Liver (tissue), 9 donors: ENCODE results near the gene TANC1. TPM values are rescaled to one million over a fixed set of nuclear protein-coding genes. Genes with fewer than 3 reads are reported as not detected.

Source experiments
- DNase-seq: peaks from one replicate; pipeline ENCODE4 v3.0.0-alpha.2; 2017; ENCODE audit warnings: low spot score
- H3K27ac ChIP-seq, 2 donors: one replicate each; pipeline ENCODE4 v1.7.0; 2013; ENCODE audit warnings: inconsistent platforms in 2 of 2, low read length in 2 of 2, control low read depth in 1 of 2, low read depth in 1 of 2, mild to moderate bottlenecking in 1 of 2
- H3K27me3 ChIP-seq, 4 donors: one replicate each; pipeline versions ENCODE4 v1.6.1 to v1.7.0; 2013; ENCODE audit warnings: low read length in 3 of 4, inconsistent platforms in 1 of 4, mild to moderate bottlenecking in 1 of 4, moderate library complexity in 1 of 4; ENCODE audit not compliant: control insufficient read depth in 4 of 4, insufficient read depth in 4 of 4
- H3K36me3 ChIP-seq, 4 donors: one replicate each; pipeline versions ENCODE4 v1.6.1 to v1.7.0; 2013; ENCODE audit warnings: low read length in 3 of 4, mild to moderate bottlenecking in 3 of 4, low read depth in 1 of 4, moderate library complexity in 1 of 4; ENCODE audit not compliant: control insufficient read depth in 4 of 4, insufficient read depth in 3 of 4
- H3K4me1 ChIP-seq, 4 donors: one replicate each; pipeline versions ENCODE4 v1.6.1 to v1.7.0; 2013; ENCODE audit warnings: low read length in 3 of 4, mild to moderate bottlenecking in 3 of 4, moderate library complexity in 1 of 4; ENCODE audit not compliant: control insufficient read depth in 4 of 4, insufficient read depth in 4 of 4
- H3K4me3 ChIP-seq, 3 donors: one replicate each; pipeline versions ENCODE4 v1.6.1 to v1.7.0; 2013; ENCODE audit warnings: low read length in 3 of 3, control low read depth in 1 of 3, low read depth in 1 of 3, mild to moderate bottlenecking in 1 of 3
- H3K9ac ChIP-seq, 2 donors: one replicate each; pipeline ENCODE4 v1.7.0; 2013; ENCODE audit warnings: low read length in 2 of 2, mild to moderate bottlenecking in 2 of 2, moderate library complexity in 2 of 2, control low read depth in 1 of 2, low read depth in 1 of 2
- H3K9me3 ChIP-seq, 4 donors: one replicate each; pipeline versions ENCODE4 v1.6.1 to v1.7.0; 2013; ENCODE audit warnings: low read length in 3 of 4; ENCODE audit not compliant: control insufficient read depth in 4 of 4
- ATF3 ChIP-seq: IDR thresholded peaks from 2 replicates; pipeline ENCODE4 v1.6.1; 2016; ENCODE audit warnings: antibody characterized with exemption
- CTCF ChIP-seq: fragments of 150-350 bp; IDR thresholded peaks from 2 replicates; pipeline ENCODE4 v1.5.1; 2017; ENCODE audit warnings: improper control_type of control experiment, low read depth, low read length; ENCODE audit not compliant: missing input control
- EGR1 ChIP-seq, 2 donors: IDR thresholded peaks; 2 replicates each; pipeline ENCODE4 v1.6.1; 2016 to 2018; ENCODE audit warnings: antibody characterized with exemption in 2 of 2, low read depth in 2 of 2
- FOXA1 ChIP-seq: IDR thresholded peaks from 2 replicates; pipeline ENCODE4 v1.6.1; 2016; ENCODE audit warnings: antibody characterized with exemption
- FOXA2 ChIP-seq: IDR thresholded peaks from 2 replicates; pipeline ENCODE4 v1.6.1; 2016; ENCODE audit warnings: antibody characterized with exemption
- GABPA ChIP-seq, 2 donors: IDR thresholded peaks in 1 of 2; conservative IDR thresholded peaks in 1 of 2; 2 replicates each; pipeline ENCODE4 v1.6.1; 2016; ENCODE audit warnings: antibody characterized with exemption in 2 of 2, mild to moderate bottlenecking in 1 of 2, moderate library complexity in 1 of 2
- HNF4A ChIP-seq, 2 donors: conservative IDR thresholded peaks; 2 replicates each; pipeline ENCODE4 v1.6.1; 2016; ENCODE audit warnings: antibody characterized with exemption in 2 of 2, mild to moderate bottlenecking in 2 of 2
- HNF4G ChIP-seq: IDR thresholded peaks from 2 replicates; pipeline ENCODE4 v1.6.1; 2016; ENCODE audit warnings: antibody characterized with exemption
- JUND ChIP-seq, 2 donors: IDR thresholded peaks; 2 replicates each; pipeline ENCODE4 v1.6.1; 2016; ENCODE audit warnings: antibody characterized with exemption in 2 of 2
- MAX ChIP-seq: IDR thresholded peaks from 2 replicates; pipeline ENCODE4 v1.6.1; 2016; ENCODE audit warnings: antibody characterized with exemption
- NR2F2 ChIP-seq: IDR thresholded peaks from 2 replicates; pipeline ENCODE4 v1.6.1; 2016; ENCODE audit warnings: antibody characterized with exemption
- RAD21 ChIP-seq, 2 donors: IDR thresholded peaks; 2 replicates each; pipeline ENCODE4 v1.6.1; 2016; ENCODE audit warnings: antibody characterized with exemption in 2 of 2, mild to moderate bottlenecking in 2 of 2
- REST ChIP-seq: IDR thresholded peaks from 2 replicates; pipeline ENCODE4 v1.6.1; 2016; ENCODE audit warnings: antibody characterized with exemption, mild to moderate bottlenecking
- RXRA ChIP-seq, 2 donors: IDR thresholded peaks; 2 replicates each; pipeline ENCODE4 v1.6.1; 2017 to 2018; ENCODE audit warnings: antibody characterized with exemption in 2 of 2, mild to moderate bottlenecking in 1 of 2
- TAF1 ChIP-seq: conservative IDR thresholded peaks from 2 replicates; pipeline ENCODE4 v1.6.1; 2016; ENCODE audit warnings: antibody characterized with exemption, mild to moderate bottlenecking
- YY1 ChIP-seq: IDR thresholded peaks from 2 replicates; pipeline ENCODE4 v1.6.1; 2016; ENCODE audit warnings: antibody characterized with exemption, mild to moderate bottlenecking
- WGBS: extraction: QIAGEN DNeasy Blood & Tissue Kit; methylation state at CpG from one replicate; pipeline ENCODE4 v1.1.7; 2013; 5-methylcytosine and 5-hydroxymethylcytosine counted together
- polyA plus RNA-seq, 2 donors: library from polyadenylated mRNA; stranded (reverse) in 1 of 2; unstranded in 1 of 2; fragments of 200-250 nt in 1 of 2; fragments of >200 nt in 1 of 2; fragmentation: Nextera tagmentation in 1 of 2; extraction: Ambion mirVana in 1 of 2; gene quantifications; one replicate each; pipeline versions ENCODE4 v1.2.1 to v1.2.3, GENCODE V29; 2013 to 2015
- total RNA-seq, 2 donors: library from RNA; depleted of rRNA; stranded (reverse); fragments of >200 nt; gene quantifications; one replicate each; pipeline ENCODE4 v1.2.3, GENCODE V29; 2014
- donor health status: healthy.
- donor health status: healthy.
- donor health status: healthy.
- donor health status: healthy.
- donor health status: healthy.

Gene TANC1
- total and polyA plus RNA-seq, 4 donors, result 3.7 to 17.7 (median 5.2) TPM

GRCh38 chr2:159214325-159214865 lies 246.0 kb downstream of the TANC1 start:
- H3K9me3 ChIP-seq, result peaks cover 0 to 2% (median 0%) of the 10 kb centered on the region in 4 donors
- TF ChIP-seq HNF4A (conservative IDR thresholded peaks at IDR 0.05) (no peak), JUND (IDR thresholded peaks at IDR 0.05) (no peak), FOXA2 (no peak), FOXA1 (no peak), RXRA (IDR thresholded peaks at IDR 0.05) (no peak), YY1 (no peak), TAF1 (no peak), HNF4G (no peak), EGR1 (IDR thresholded peaks at IDR 0.05; ENCODE audit: low read depth in 2 of 2) (no peak), MAX (no peak), GABPA (IDR thresholded peaks at IDR 0.05 in 1 of 2, conservative IDR thresholded peaks at IDR 0.05 in 1 of 2) (no peak), REST (no peak), NR2F2 (no peak)

GRCh38 chr2:159215116-159215515 lies 246.7 kb downstream of the TANC1 start:
- no peak overlapping the region for H3K4me3 ChIP-seq
- no peak overlapping the region for H3K27ac ChIP-seq
- H3K9me3 ChIP-seq, result peaks cover 0 to 2% (median 0%) of the 10 kb centered on the region in 4 donors
- H3K27me3 ChIP-seq, result no peaks in the 10 kb centered on the region
- no peak for DNase-seq
- 96% methylated on average over 7 of the region's 7 CpGs for WGBS
- peaks cover 0 to 31% (median 1%) of the 10 kb centered on the region in 4 donors for H3K36me3 ChIP-seq
- no peak overlapping the region for H3K9ac ChIP-seq
- H3K4me1 ChIP-seq, result no peaks in the 10 kb centered on the region
- no peak for TF ChIP-seq HNF4G
- no peak for TF ChIP-seq MAX
- TF ChIP-seq REST, result no peak
- no peak for TF ChIP-seq GABPA (IDR thresholded peaks at IDR 0.05 in 1 of 2, conservative IDR thresholded peaks at IDR 0.05 in 1 of 2)
- no peak for TF ChIP-seq FOXA2
- TF ChIP-seq CTCF, result no peak
- no peak for TF ChIP-seq NR2F2
- no peak for TF ChIP-seq RAD21 (IDR thresholded peaks at IDR 0.05)
- TF ChIP-seq EGR1 (IDR thresholded peaks at IDR 0.05; ENCODE audit: low read depth in 2 of 2), result no peak
- TF ChIP-seq TAF1, result no peak
- TF ChIP-seq FOXA1, result no peak
- no peak for TF ChIP-seq ATF3

More at GRCh38 chr2:159214325-159214865, 246.0 kb downstream of the TANC1 start:
- Histone ChIP-seq H3K27ac (no peak overlapping the region), H3K4me3 (no peak overlapping the region), H3K4me1 (no peaks in the 10 kb centered on the region), H3K36me3 (peaks cover 0 to 28% (median 1%) of the 10 kb centered on the region in 4 donors), H3K9ac (no peak overlapping the region), H3K27me3 (no peaks in the 10 kb centered on the region)
- no peak for DNase-seq
- WGBS, result 88% methylated on average over 3 of the region's 3 CpGs
